Stimulated activated CD4-positive, alpha-beta T cell treated with anti-CD3 and anti-CD28 coated beads, Interleukin-2, amount 100 ng/mL, for 24 hours (primary cell): Measurements from ENCODE around the gene CCDC107.

Experiments
- DNase-seq, 2 donors: peaks; one replicate each; pipeline ENCODE4 v3.0.0-alpha.2; 2020

Gene CCDC107

DNA sequence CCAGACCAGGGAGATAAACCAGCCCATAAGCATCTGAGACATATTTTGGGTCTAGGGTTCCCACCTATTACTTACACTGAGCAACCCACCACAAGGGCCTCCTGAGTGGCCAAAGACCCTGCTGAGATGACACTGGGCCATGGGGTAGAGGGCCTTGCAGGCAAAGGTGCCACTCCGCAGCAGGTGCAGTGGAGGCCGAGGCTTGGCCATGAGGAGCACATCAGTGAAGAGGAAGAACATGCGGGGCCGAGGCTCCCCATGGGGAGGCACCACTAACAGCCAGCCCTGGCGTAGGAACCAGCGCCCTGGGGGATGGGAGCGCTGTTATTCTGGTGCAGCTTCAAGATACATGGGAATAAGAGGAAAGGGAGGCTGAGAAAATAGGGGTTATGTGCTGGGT, 4.3 kb downstream of the CCDC107 start:
- DNase-seq, result no peak

DNA sequence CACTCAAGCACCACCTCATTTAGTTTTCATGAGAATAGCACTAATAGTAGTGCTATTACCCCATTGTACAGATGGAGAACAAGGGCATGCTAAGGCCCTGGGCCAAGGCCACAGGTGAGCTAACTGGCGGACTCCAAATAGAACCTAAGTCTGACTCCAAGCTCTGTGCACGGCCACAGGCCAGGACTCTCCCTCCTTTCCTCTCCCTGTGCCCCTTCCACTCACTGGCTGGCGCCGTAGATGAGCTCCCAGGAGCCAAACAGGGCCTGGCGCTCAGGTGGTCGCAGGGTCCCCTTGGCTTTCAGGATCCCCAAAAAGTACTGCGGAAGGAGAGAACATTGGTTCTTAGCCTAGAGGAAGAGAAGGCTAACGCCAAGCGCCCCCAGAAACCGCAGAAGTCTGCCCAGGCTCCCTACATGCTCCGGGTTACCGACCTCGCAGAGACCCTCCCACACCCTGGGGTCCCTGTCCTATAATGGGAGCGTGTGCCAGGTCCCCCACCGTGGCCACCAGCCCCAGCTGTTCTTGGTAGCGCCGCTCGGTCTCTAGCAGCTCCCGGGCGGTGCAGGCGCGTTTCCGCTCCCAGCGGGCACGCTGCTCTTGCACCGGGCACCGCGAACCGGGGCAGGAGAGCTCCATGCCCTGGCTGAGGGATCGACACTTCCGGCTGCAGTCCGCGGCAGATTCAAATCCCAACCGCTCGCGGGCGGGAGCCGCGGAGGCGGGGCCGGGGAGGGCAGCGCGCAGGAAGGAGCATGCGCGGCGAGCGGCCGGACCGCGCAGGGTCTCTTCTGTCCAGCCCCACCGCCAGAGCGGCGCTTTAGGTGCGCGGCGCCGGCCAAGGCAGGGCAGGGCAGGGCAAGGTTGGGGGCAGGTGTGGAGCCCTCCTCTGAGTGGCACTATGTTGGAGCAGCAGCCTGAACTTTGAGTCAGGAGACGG, 6.7 kb downstream of the CCDC107 start, which contains the start of gene ARHGEF39:
ARHGEF39 (minus strand) TSS at position 665 of the 940 bp plus-strand sequence; CDS start at position 639, 26 bp downstream.
- DNase-seq, result peak; percentile 74 to 83

DNA sequence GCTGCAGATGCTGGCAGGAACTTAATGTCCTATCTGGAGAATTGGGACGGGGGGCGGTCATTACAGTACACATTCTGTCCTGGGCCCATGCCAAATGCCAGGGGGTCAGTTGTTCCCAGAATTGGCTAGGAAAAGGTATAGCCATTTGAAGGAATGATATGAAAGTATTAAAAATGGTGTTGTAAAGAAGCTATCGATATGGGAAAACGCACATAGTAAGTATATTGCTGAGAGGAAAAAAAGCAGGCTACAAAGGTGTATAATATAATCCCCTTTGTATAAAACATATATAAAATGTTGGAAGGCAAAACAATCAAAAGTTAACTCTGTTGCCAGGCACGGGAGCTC, 7.4 kb downstream of the CCDC107 start:
- no peak for DNase-seq

DNA sequence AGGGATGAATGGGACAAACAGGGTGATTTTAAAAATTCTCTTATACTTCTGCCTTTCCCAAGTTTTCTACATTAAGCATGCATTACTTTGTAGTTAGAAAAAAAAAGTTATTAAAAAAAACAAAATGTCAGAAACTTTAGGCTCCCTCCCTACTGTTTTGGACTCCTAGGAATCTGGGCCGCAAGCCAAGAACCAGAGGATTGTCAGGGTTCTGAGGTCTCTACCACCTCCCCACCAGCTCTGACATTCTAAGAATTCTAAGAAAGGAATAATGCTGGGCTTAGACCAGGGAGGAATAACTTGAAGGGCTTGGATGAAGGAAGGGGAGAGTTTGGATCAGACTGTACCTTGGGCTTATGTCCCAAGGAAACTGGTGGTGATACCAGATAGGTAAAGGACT, 8.0 kb downstream of the CCDC107 start:
- no peak for DNase-seq

DNA sequence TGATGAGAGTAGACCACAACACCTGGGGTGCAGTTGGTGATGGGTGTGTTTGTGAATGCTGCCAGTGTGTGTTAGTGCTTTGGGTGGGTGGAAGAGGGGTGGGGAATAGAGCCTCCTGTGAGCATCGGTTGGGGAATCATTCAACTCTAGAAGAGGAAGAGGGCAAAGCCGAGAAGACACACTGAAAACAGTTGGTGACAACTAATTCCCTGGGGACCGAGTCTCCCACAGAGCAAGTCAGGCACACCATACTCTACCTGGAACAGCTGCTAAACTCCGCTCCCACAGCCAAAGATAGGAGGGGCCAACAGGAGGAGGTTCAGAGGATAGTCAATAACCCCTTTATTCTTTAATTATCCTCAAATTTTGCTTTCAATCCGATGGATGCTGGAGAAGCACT, 8.5 kb downstream of the CCDC107 start:
- DNase-seq, result no peak

DNA sequence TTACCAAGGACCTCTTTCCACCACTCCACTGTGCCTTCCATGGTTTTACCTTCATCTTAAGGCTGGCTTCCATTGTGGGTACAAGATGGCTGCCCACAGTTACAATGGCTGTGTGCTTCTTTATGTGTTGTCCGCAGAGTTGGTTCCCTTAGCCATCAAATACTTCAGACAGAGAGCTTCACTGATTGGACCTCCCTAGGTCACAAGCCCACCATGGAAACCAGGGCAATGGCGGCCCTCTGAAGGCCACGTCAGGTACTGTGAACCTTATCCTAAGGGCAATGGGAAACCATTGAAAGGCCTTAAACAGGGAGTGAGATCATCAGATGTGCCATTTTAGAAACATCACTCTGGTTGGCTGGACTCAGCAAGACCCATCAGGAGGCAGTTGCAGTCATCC, 9.8 kb downstream of the CCDC107 start:
- DNase-seq, result no peak

DNA sequence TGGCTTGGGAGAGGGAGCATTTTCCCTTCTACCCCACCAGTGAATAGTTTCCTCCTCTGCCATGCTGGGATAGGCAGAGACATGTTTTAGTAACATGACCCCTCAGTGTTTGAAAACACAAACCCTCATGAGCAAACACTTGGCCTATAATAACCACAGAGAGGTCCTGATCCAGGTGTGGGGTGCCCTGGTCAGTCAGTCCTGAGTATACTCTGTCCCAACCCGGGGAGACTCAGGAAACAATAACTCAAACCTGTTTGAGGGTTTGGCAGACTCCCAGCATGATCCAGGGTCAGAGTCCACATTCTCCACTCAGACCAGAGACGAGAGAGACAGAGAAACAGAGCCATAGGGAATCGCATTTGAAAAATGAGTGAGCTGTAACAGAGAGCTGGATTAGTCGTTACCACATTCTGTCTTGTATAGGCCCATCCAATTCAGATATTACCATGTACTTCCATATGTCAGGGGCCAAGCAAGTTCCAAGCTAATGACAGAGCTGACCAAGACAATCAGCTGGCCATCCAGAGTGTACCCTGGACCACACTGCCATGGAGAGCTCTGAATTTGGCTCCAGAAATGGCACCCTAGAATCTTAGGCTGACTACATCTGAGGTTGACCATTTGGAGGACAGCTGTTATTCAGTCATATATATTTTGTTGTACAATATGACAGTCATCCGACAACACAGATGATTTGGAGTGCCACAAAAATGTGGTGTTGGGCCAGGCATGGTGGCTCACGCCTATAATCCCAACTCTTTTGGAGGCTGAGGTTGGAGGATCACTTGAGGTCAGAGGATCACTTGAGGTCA, 11.4 kb downstream of the CCDC107 start:
- no peak for DNase-seq

DNA sequence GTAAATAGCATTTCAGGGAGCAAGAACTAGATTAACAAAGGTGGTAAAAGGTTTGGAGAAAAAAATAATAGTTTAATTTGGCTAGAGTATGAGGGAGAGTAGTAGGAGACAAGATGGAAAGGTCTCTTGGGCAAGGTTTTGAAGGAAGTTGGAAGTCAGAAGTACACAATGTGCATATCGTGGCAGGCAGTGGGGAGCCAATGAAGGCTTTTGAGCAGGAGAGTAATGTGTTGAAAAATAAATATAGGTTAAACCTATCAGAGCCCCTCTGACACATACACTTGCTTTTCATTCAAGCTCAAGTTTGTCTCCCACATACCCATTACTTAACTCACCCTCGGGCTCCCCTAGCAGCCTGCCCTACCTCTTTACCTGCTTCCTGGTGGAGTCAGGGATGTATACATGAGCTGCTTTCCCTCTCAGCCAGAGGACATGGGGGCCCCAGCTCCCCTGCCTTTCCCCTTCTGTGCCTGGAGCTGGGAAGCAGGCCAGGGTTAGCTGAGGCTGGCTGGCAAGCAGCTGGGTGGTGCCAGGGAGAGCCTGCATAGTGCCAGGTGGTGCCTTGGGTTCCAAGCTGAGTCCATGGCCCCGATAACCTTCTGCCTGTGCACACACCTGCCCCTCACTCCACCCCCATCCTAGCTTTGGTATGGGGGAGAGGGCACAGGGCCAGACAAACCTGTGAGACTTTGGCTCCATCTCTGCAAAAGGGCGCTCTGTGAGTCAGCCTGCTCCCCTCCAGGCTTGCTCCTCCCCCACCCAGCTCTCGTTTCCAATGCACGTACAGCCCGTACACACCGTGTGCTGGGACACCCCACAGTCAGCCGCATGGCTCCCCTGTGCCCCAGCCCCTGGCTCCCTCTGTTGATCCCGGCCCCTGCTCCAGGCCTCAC, 15.3 kb downstream of the CCDC107 start, which contains the start of gene CA9:
CA9 (plus strand) TSS at position 797 of the 893 bp plus-strand sequence; CDS start at position 829, 32 bp downstream.
- DNase-seq, result no peak

DNA sequence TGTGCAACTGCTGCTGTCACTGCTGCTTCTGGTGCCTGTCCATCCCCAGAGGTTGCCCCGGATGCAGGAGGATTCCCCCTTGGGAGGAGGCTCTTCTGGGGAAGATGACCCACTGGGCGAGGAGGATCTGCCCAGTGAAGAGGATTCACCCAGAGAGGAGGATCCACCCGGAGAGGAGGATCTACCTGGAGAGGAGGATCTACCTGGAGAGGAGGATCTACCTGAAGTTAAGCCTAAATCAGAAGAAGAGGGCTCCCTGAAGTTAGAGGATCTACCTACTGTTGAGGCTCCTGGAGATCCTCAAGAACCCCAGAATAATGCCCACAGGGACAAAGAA, 15.9 kb downstream of the CCDC107 start:
- no peak for DNase-seq

DNA sequence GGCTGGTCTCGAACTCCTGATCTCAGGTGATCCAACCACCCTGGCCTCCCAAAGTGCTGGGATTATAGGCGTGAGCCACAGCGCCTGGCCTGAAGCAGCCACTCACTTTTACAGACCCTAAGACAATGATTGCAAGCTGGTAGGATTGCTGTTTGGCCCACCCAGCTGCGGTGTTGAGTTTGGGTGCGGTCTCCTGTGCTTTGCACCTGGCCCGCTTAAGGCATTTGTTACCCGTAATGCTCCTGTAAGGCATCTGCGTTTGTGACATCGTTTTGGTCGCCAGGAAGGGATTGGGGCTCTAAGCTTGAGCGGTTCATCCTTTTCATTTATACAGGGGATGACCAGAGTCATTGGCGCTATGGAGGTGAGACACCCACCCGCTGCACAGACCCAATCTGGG, 17.1 kb downstream of the CCDC107 start:
- no peak for DNase-seq

DNA sequence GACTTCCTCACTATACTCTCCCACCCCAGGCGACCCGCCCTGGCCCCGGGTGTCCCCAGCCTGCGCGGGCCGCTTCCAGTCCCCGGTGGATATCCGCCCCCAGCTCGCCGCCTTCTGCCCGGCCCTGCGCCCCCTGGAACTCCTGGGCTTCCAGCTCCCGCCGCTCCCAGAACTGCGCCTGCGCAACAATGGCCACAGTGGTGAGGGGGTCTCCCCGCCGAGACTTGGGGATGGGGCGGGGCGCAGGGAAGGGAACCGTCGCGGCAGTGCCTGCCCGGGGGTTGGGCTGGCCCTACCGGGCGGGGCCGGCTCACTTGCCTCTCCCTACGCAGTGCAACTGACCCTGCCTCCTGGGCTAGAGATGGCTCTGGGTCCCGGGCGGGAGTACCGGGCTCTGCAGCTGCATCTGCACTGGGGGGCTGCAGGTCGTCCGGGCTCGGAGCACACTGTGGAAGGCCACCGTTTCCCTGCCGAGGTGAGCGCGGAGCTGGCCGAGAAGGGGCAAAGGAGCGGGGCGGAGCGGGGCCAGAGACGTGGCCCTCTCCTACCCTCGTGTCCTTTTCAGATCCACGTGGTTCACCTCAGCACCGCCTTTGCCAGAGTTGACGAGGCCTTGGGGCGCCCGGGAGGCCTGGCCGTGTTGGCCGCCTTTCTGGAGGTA, 17.8 kb downstream of the CCDC107 start:
- peak; percentile 43 to 56 for DNase-seq

DNA sequence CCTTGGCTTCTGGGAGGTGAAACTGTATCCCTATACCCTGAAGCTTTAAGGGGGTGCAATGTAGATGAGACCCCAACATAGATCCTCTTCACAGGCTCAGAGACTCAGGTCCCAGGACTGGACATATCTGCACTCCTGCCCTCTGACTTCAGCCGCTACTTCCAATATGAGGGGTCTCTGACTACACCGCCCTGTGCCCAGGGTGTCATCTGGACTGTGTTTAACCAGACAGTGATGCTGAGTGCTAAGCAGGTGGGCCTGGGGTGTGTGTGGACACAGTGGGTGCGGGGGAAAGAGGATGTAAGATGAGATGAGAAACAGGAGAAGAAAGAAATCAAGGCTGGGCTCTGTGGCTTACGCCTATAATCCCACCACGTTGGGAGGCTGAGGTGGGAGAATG, 21.0 kb downstream of the CCDC107 start:
- no peak for DNase-seq

DNA sequence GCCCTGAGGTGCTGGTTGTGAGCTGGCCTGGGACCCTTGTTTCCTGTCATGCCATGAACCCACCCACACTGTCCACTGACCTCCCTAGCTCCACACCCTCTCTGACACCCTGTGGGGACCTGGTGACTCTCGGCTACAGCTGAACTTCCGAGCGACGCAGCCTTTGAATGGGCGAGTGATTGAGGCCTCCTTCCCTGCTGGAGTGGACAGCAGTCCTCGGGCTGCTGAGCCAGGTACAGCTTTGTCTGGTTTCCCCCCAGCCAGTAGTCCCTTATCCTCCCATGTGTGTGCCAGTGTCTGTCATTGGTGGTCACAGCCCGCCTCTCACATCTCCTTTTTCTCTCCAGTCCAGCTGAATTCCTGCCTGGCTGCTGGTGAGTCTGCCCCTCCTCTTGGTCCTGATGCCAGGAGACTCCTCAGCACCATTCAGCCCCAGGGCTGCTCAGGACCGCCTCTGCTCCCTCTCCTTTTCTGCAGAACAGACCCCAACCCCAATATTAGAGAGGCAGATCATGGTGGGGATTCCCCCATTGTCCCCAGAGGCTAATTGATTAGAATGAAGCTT, 21.8 kb downstream of the CCDC107 start:
- no peak for DNase-seq

DNA sequence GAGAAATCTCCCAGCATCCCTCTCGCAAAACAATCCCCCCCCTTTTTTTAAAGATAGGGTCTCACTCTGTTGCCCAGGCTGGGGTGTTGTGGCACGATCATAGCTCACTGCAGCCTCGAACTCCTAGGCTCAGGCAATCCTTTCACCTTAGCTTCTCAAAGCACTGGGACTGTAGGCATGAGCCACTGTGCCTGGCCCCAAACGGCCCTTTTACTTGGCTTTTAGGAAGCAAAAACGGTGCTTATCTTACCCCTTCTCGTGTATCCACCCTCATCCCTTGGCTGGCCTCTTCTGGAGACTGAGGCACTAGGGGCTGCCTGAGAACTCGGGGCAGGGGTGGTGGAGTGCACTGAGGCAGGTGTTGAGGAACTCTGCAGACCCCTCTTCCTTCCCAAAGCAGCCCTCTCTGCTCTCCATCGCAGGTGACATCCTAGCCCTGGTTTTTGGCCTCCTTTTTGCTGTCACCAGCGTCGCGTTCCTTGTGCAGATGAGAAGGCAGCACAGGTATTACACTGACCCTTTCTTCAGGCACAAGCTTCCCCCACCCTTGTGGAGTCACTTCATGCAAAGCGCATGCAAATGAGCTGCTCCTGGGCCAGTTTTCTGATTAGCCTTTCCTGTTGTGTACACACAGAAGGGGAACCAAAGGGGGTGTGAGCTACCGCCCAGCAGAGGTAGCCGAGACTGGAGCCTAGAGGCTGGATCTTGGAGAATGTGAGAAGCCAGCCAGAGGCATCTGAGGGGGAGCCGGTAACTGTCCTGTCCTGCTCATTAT, 22.4 kb downstream of the CCDC107 start:
- DNase-seq, result no peak

DNA sequence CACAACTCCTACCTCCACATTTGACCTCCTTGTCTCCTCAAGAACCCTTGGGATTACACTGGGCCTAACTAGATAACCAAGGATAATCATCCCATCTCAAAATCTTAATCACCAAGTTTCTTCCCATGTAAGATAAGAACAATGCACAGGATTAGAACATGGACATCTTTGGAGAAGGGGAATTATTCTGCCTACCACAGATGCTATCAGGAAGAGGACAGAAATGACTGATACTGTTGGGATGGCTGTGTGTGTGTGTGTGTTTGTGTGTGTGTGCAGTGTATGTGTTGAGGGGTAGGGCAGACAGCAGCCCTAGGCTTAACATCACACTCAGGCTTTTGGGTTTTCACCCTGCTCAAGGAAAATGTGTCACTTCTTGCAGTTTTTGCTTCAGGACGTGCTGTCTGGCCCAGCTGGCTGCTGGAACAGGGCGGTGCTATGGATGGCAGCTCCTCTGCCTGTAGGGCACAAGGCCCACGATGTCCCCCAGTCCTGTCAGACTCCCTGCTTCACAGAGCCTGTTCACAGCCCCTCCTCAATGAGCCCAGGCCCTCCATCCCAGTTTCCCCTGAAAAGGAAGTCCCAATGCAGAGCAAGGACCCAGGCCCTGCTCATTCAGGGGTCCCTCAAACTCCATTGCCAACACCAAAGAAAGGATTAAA, 23.4 kb downstream of the CCDC107 start:
- no peak for DNase-seq

DNA sequence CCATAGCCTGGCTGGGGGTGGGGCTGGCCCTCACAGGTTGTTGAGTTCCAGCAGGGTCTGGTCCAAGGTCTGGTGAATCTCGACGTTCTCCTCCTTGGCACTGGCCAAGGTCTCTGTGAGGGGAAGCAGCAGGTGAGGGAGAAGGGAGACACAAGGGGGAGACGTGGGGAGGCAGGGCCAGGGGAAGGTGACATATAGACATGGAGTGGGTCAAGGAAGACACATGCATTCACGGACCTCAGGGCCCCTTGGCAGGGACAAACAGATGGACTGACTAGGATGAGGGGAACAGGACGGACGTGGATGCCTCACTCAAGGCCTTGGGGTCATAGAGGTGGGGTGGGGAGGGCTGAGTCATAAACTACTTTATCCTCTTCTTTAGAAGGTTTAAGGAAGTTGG, 24.0 kb downstream of the CCDC107 start:
- DNase-seq, result no peak

DNA sequence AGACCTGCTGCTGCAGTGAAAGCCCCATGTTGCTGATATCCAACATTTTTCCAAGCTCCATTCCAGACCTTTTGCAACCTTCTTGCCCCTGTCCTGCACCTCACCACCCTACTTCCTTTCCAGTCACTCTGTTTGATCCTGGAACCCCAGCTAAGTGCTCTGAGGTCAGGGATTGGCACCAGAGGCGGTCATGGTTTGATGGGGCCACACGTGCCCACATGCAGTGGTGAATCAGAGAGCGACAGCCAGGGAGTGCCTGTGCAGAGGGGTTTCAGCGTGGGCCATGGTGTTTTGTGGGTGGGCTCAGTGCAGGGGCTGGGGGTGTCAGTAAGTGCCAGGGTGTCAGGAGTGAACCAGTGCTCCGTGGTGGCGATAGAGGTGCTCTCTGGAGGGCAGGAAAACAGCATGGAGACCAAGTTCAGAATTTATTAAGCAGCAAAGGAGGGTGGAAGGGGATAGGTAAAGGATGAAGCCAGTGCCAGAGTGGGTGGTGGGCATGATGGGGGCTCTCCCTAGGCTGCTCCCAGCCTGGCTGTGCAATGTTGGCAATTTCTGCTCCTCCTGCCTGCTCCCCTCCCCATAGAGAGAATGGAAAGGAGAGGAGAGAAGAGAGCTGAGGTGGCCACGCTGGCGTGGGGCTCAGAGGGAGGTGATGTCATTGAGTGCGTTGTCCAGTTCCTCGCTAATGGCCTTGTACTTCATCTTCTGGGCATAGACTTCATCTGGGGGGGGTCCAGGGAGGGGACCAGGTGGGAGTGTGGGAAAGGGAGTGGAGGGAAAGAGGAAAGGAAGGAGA, 24.6 kb downstream of the CCDC107 start:
- DNase-seq, result no peak

DNA sequence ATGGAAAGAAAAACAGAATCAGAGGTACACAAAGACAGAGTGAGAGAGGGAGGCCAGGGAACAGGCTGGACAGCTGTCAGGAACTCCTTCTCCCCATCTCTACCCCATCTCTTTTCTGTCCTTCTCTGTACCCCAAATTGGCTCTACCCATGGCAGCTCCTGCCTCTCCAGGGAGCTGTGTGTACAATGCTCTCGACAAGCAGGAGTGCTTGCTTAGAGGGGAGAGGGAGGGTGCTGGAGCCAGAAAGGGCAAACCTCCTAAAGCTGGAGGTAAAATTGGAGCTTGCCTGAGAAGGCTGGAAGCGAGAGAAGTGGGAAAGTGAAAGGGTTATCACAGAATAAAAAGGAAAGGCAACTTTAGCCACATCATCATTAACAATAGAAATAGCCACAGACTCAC, 25.2 kb downstream of the CCDC107 start:
- DNase-seq, result no peak

DNA sequence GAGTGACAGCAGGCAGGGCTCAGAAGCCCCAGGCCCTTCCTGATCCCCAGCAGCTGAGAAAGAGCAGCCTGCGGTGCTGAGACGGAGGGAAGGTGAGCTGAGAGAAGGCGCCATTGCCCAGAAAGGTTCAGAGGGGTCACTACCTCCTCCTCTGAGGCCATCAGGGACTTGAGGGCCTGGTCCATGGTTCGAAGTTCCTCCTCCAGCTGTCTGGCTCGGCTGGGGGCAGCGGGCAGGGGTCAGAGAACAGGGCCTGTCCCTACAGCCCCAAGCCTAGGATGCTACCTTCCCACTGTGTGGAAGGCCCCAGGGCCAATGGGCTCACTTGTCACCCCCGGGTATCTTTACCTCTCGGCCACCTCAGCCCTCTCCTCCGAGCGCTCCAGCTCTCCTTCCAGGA, 26.8 kb downstream of the CCDC107 start:
- DNase-seq, result no peak

DNA sequence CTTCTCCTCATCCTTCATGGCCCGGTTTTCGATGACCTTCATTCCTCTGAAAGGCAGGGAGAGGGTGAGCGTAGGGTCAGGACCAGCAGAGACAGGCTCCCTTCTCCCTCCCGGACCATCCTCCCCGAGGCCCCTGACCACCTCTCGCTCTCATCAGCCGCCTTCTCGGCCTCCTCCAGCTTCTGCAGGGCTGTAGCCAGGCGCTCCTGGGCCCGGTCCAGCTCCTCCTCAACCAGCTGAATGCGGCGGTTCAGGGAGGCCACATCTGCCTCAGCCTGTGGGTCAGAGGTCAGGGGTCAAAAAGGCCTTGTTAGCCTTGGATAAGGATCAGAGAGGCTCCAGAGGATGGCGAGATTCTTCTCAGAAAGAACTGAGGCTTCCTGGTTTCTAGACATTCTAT, 27.4 kb downstream of the CCDC107 start:
- no peak for DNase-seq
